T-helper 9 cell (primary cell): ENCODE data around the gene KRTAP1-1.
"Not testable (repeated sequence)": the region's sequence is repeated elsewhere in the genome, so short reads cannot be mapped to it uniquely, and the experiment has no call there.

Experiments used
- DNase-seq: peaks from one replicate; pipeline ENCODE4 v3.0.0-alpha.2; 2020

The KRTAP1-1 gene

GRCh38 chr17:41010441-41010840 lies 30.8 kb downstream of the KRTAP1-1 start:
- DNase-seq: no peak

- DNase-seq: no peak
Observed at GRCh38 chr17:41009936-41010335, 31.3 kb downstream of the KRTAP1-1 start.

DNA sequence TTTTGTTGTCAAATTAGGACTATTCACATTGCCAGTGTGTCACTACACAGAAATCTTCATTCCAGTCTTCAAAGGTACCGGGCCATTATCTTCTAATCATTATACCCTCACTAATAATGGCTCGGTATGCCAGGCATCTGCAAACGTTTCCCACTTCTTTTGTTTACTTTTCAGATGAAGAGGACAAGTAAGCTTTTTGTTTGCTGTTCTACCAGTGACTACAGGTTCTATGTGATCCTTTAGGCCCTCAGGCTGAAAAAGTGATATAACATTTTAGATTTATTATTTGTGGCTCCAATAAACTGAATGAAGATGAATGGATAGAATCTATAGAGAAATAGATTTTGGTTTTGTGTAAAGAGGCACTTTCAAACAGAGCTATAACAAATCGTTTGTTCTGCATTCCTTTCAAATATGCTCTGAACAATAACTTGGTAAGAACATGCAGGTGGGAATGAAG lies 31.9 kb downstream of the KRTAP1-1 start:
- DNase-seq: no peak

DNA sequence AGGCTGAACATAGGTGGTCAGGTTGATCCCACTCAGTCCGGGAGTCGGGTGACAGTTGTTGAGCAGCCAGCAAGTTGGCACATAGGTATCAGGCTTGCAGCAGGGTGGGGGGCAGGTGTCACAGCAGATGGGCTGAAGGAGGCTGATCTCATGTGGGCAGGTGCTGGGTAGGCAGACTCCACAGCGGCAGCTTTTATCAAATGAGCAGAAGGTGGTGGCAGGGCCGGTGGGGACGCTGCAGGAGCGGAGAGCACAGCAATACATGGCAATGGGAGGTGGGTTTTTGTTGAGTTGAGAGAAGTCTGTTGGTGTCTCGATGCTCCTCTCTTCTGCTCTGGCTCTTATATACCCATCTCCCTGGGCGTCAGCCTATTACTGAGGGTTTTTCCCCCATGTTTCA lies 32.4 kb downstream of the KRTAP1-1 start, which contains the start of gene KRTAP3-1:
Gene KRTAP3-1, minus strand, starts transcription at position 318 of the 400 bp plus-strand sequence. Its CDS starts 54 bp downstream, at position 264.
- DNase-seq: no peak

DNA sequence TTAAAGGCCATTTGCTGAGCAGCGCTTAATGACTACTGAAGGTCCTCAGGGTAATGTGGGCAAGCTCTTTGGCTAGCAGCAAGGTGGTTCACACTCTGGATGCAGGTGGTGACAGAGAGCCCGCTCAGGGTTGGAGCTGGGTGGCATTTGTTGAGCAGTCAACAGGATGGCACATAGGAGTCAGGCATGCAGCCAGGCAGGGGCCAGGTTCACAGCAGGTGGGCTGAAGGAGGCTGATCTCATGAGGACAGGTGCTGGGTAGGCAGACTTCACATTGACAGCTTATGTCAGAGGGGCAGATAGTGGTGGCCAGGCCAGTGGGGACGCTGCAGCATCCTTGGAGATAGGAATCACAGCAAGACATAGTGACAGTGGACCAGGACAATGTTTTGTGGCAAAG lies 36.9 kb downstream of the KRTAP1-1 start:
- no peak for DNase-seq

GRCh38 chr17:41003926-41004325 lies 37.3 kb downstream of the KRTAP1-1 start:
- no peak for DNase-seq

DNA sequence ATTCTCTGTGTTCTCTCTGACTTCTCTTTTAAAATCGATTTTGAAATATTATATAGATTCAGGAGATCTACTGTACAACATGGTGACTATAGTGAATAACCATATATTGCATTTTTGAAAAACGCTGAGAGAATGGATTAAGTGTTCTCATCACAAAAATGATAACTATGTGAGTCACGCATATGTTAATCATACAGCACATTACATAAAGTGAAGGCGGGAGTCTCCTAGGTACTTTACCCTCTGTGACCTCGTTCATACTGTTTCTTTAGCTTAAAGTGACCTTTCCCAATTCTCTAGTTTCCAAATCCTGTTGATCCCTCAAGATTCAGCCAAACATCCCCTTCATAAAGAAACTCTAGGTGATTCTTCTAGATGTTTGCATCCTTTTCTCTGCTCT lies 38.4 kb downstream of the KRTAP1-1 start:
- DNase-seq: no peak

DNA sequence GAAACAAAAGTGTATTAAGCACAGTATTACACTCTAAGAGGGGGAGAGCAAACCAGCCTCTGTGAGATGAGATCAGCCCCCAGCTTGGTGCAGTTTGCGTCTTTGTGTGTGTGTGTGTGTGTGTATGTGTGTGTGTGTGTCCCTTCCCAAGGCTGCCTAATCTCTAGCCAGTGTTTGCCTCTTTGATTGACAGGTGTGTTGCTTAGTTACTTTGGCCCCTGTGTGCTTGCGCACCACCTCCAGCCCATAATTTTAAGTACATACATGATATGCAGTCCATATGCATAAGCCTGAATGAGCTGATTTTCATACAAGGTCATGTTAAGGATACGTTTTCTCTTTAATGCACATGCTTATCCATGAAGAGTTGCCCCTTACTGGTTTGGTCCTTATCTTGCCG lies 39.5 kb downstream of the KRTAP1-1 start:
- DNase-seq: no peak

DNA sequence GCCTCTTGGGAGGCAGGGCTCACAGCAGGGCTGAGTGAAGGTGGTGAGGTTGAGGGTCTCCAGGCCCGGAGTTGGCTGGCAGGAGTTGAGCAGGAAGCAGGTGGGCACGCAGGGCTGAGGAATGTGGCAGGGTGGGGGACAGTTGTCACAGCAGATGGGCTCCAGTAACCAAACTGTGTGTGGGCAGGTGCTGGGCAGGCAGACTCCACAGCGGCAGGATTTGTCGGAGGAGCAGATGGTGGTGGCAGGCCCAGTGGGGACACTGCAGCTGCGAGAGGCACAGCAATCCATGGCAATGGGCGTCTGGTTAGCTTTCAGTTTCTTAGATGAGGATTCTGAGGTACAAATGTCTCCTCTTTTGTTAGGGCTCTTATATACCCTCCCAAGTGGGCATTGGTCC lies 41.7 kb downstream of the KRTAP1-1 start, which contains the start of gene KRTAP3-2:
Gene KRTAP3-2, minus strand, starts transcription at position 344 of the 400 bp plus-strand sequence. Its CDS starts 53 bp downstream, at position 291.
- DNase-seq: not testable (repeated sequence)

DNA sequence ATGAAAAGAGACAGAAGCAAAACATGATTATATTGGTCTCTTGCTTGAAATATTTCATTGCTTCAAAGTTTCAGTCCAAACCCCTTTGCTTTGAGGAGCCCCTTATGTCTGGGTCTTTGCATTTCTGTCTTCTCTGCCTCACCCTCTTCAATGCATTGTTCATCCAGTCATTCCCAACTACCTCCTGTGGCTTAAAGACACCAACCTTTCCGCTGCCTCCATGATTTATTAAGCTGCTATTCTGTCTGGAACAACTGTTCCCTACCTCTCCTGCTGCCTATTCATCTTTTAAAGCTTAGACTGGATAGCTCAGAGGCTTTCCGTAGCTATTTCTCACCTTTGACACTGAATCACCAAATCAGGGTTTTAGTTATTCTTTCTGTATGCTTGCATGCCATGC lies 43.9 kb downstream of the KRTAP1-1 start:
- no peak for DNase-seq

DNA sequence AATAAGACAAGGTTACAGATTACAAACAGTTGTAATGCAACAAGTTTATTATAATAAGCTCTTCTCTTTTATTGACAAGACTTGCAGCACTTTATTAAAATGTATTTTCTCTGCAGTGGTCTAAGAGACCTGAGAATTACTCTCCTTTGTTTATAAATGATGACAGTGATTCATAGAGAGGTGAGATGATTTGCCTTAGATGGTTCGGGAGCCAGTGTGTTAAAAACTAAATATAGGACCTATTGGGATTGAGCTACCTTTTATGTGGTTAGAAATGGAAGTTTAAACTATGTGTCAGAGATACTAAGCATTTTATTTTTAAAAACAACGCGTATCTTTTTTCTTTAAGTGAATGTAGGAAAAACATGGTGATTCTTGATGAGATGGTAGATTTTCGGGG lies 44.4 kb downstream of the KRTAP1-1 start:
- no peak for DNase-seq

DNA sequence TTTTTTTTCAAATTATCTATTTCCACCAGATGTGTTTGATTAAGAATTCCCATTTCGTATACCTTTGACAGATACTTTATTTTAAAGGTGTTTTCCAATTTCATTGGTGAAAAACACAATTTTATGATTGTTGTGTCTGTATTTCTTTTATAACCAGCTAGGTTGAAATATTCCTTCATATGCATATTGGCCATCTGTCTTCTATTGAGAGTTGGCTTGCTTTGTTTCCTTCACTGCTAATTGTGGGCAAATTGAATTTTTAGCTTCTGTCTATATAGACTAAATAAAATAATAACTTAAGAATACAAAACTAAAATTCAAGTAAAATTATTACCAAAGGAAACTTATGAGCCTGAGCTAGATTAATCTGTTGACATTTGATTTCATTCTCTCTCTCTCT lies 46.1 kb downstream of the KRTAP1-1 start:
- no peak for DNase-seq

DNA sequence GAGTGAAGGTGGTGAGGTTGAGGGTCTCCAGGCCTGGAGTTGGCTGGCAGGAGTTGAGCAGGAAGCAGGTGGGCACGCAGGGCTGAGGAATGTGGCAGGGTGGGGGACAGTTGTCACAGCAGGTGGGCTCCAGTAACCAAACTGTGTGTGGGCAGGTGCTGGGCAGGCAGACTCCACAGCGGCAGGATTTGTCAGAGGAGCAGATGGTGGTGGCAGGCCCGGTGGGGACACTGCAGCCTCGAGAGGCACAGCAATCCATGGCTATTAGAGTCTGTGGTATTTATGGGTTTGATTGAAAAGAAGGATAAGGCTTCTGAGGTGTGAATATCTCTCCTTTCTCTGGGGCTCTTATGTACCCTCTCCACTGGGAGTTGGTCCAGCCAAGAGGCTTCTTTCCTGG lies 47.4 kb downstream of the KRTAP1-1 start, which contains the start of gene KRTAP3-3:
Gene KRTAP3-3, minus strand, starts transcription at position 326 of the 400 bp plus-strand sequence. Its CDS starts 67 bp downstream, at position 259.
- DNase-seq: no peak

DNA sequence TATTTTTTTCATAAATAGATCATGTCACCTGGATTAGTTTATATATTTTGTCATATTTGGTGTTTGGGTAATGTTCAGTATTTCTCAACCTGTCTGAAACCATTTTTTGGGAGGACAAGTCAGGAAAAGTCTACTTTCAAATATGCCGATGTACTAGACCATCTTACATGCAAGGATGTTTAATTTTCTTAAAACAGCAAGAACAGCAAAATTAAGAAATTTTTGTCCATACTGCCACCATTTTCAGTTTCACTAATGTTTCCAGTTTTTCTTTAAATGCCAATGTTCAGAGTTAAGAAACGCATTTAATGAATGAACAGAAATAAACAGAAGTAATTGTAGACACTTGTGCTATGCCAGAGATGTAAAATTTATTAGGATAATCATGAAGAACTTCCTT lies 48.2 kb downstream of the KRTAP1-1 start:
- DNase-seq: no peak

GRCh38 chr17:40992666-40993065 lies 48.6 kb downstream of the KRTAP1-1 start:
- no peak for DNase-seq
